ENCODE data around the gene FBXO40.

- no peak for TF ChIP-seq OSR1 (CRISPR knock-in tag; IDR thresholded peaks at IDR 0.05)
- no peak for TF ChIP-seq ISL1 (CRISPR knock-in tag; IDR thresholded peaks at IDR 0.05)
- TF ChIP-seq, protein P1, sequence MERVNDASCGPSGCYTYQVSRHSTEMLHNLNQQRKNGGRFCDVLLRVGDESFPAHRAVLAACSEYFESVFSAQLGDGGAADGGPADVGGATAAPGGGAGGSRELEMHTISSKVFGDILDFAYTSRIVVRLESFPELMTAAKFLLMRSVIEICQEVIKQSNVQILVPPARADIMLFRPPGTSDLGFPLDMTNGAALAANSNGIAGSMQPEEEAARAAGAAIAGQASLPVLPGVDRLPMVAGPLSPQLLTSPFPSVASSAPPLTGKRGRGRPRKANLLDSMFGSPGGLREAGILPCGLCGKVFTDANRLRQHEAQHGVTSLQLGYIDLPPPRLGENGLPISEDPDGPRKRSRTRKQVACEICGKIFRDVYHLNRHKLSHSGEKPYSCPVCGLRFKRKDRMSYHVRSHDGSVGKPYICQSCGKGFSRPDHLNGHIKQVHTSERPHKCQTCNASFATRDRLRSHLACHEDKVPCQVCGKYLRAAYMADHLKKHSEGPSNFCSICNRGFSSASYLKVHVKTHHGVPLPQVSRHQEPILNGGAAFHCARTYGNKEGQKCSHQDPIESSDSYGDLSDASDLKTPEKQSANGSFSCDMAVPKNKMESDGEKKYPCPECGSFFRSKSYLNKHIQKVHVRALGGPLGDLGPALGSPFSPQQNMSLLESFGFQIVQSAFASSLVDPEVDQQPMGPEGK (CRISPR knock-in tag; IDR thresholded peaks at IDR 0.05; ENCODE audit: borderline replicate concordance) = no peak
- TF ChIP-seq SNAI2 (CRISPR knock-in tag; IDR thresholded peaks at IDR 0.05) = no peak
- no peak for TF ChIP-seq ZNF565 (CRISPR knock-in tag; conservative IDR thresholded peaks at IDR 0.05; ENCODE audit: low read depth)
- no peak for TF ChIP-seq CSDC2 (CRISPR knock-in tag; IDR thresholded peaks at IDR 0.05)
- no peak for TF ChIP-seq PPARA (CRISPR knock-in tag; IDR thresholded peaks at IDR 0.05; ENCODE audit: borderline replicate concordance)
- TF ChIP-seq CREB5 (CRISPR knock-in tag; IDR thresholded peaks at IDR 0.05; ENCODE audit: low read depth) = no peak
Measured at GRCh38 chr3:121604759-121605158, 11.6 kb downstream of the FBXO40 start.

Measured in SK-N-SH treated with all-trans-retinoic acid at 6 μM for 48 hours (cell line).